COLO829 (cell line): Measurements from ENCODE around the gene STRA6.

Experiments
- DNase-seq: peaks from one replicate; pipeline ENCODE4 v3.0.0; 2012; ENCODE audit warnings: low spot score

Gene STRA6

GRCh38 chr15:74207652-74208440 is 5.3 kb upstream of the STRA6 start:
- no peak for DNase-seq

- no peak for DNase-seq
These were observed 4.3 kb upstream of the STRA6 start for GRCh38 chr15:74206801-74207281.

GRCh38 chr15:74205582-74205947 is 3.0 kb upstream of the STRA6 start:
- DNase-seq: no peak

GRCh38 chr15:74203914-74204431 is 1.4 kb upstream of the STRA6 start:
- no peak for DNase-seq

GRCh38 chr15:74201710-74202420 is 722 bp downstream of the STRA6 start:
- DNase-seq: no peak

GRCh38 chr15:74200871-74201419 is 1.6 kb downstream of the STRA6 start:
- no peak for DNase-seq

- DNase-seq: no peak
These were observed 2.2 kb downstream of the STRA6 start for GRCh38 chr15:74200412-74200815.

- DNase-seq: no peak
These were observed 3.3 kb downstream of the STRA6 start for GRCh38 chr15:74199297-74199652.

GRCh38 chr15:74197176-74197965 is 5.2 kb downstream of the STRA6 start:
- no peak for DNase-seq

- peak; percentile 90 for DNase-seq
These were observed 6.4 kb downstream of the STRA6 start for GRCh38 chr15:74196175-74196574.

GRCh38 chr15:74194572-74195559 is 7.7 kb downstream of the STRA6 start:
- no peak for DNase-seq

- no peak for DNase-seq
These were observed 8.7 kb downstream of the STRA6 start for GRCh38 chr15:74193905-74194304.

GRCh38 chr15:74193299-74193718 is 9.3 kb downstream of the STRA6 start:
- peak; percentile 84 for DNase-seq

- DNase-seq: no peak
These were observed 9.8 kb downstream of the STRA6 start for GRCh38 chr15:74192751-74193150.

- DNase-seq: no peak
These were observed 10.8 kb downstream of the STRA6 start for GRCh38 chr15:74191798-74192197.

GRCh38 chr15:74188216-74188615 is 14.4 kb downstream of the STRA6 start:
- no peak for DNase-seq

GRCh38 chr15:74185710-74186348 is 16.8 kb downstream of the STRA6 start:
- DNase-seq: no peak

GRCh38 chr15:74184582-74185091 is 17.9 kb downstream of the STRA6 start:
- DNase-seq: no peak

- DNase-seq: no peak
These were observed 20.5 kb downstream of the STRA6 start for GRCh38 chr15:74182131-74182530.
